WTC11 (cell line): ENCODE results near the gene SLC7A14. TPM values are rescaled to one million over a fixed set of nuclear protein-coding genes. Genes with fewer than 3 reads are reported as not detected.
A peak's percentile ranks its signal among the peaks of the same experiment; 100 is the strongest.

Experiments used
- ATAC-seq: fragments of 200-7000 bp; cut with Tn5 transposase; 2 replicates; pipeline ENCODE4 v1.10.0; 2021; ENCODE audit warnings: mild to moderate bottlenecking, moderate library complexity
- CTCF ChIA-PET: fragments of 300-600 bp; sonication (Branson Sonifier 250); formaldehyde crosslinking; loops from one replicate; lab custom pipeline; 2021; ENCODE audit warnings: antibody characterized with exemption; lab: Charles Lee
- POLR2A ChIA-PET: fragments of 350-600 bp; sonication (Branson Sonifier 250); formaldehyde crosslinking; loops from one replicate; lab custom pipeline; 2021; ENCODE audit warnings: antibody characterized with exemption; lab: Charles Lee
- DNase-seq: peaks from one replicate; pipeline ENCODE4 v3.0.0; 2021; ENCODE audit warnings: low spot score
- H3K27ac Mint-ChIP-seq: 2 replicates; pipeline ENCODE4 v1.8.0; 2021; ENCODE audit warnings: mixed read lengths
- H3K27me3 Mint-ChIP-seq: 2 replicates; pipeline ENCODE4 v1.8.0; 2021; ENCODE audit warnings: low read depth, mild to moderate bottlenecking, moderate library complexity, mixed read lengths
- H3K36me3 Mint-ChIP-seq: 2 replicates; pipeline ENCODE4 v1.8.0; 2021; ENCODE audit warnings: mixed read lengths
- H3K4me1 Mint-ChIP-seq: 2 replicates; pipeline ENCODE4 v1.8.0; 2022; ENCODE audit warnings: mixed read lengths
- H3K4me3 Mint-ChIP-seq: 2 replicates; pipeline ENCODE4 v1.8.0; 2021; ENCODE audit warnings: mild to moderate bottlenecking, moderate library complexity, mixed read lengths
- H3K9me3 Mint-ChIP-seq: 2 replicates; pipeline ENCODE4 v1.8.0; 2021; ENCODE audit warnings: mixed read lengths
- ATF2 ChIP-seq: sonication (generic); formaldehyde crosslinking; IDR thresholded peaks from 2 replicates; pipeline ENCODE4 v1.8.1; 2022; ENCODE audit warnings: low read depth, missing genetic modification reagents, borderline replicate concordance
- CBFB ChIP-seq: sonication (generic); formaldehyde crosslinking; IDR thresholded peaks from 2 replicates; pipeline ENCODE4 v1.8.1; 2022; ENCODE audit warnings: mild to moderate bottlenecking, low read depth, missing genetic modification reagents
- ESRRA ChIP-seq: sonication (generic); formaldehyde crosslinking; IDR thresholded peaks from 2 replicates; pipeline ENCODE4 v1.8.1; 2022; ENCODE audit warnings: mild to moderate bottlenecking, missing genetic modification reagents, borderline replicate concordance
- IRF1 ChIP-seq: sonication (generic); formaldehyde crosslinking; IDR thresholded peaks from 2 replicates; pipeline ENCODE4 v1.8.0; 2023; ENCODE audit warnings: missing genetic modification reagents
- IRF2 ChIP-seq: sonication (generic); formaldehyde crosslinking; IDR thresholded peaks from 2 replicates; pipeline ENCODE4 v1.8.0; 2022; ENCODE audit warnings: low read depth, missing genetic modification reagents, borderline replicate concordance
- MLX ChIP-seq: sonication (generic); formaldehyde crosslinking; IDR thresholded peaks from 2 replicates; pipeline ENCODE4 v1.8.1; 2023; ENCODE audit warnings: mild to moderate bottlenecking, missing genetic modification reagents, moderate library complexity
- NFE2L1 ChIP-seq: sonication (generic); formaldehyde crosslinking; IDR thresholded peaks from 2 replicates; pipeline ENCODE4 v1.8.1; 2023; ENCODE audit warnings: missing genetic modification reagents
- NR2C2 ChIP-seq: sonication (generic); formaldehyde crosslinking; IDR thresholded peaks from 2 replicates; pipeline ENCODE4 v1.8.0; 2022; ENCODE audit warnings: mild to moderate bottlenecking, missing genetic modification reagents
- RORB ChIP-seq: fragments of 250-450 bp; sonication (Bioruptor Pico); IDR thresholded peaks from 2 replicates; pipeline ENCODE4 v1.9.0; 2021; ENCODE audit warnings: mild to moderate bottlenecking
- SMAD3 ChIP-seq: sonication (generic); formaldehyde crosslinking; IDR thresholded peaks from 2 replicates; pipeline ENCODE4 v1.8.0; 2022; ENCODE audit warnings: missing genetic modification reagents, mild to moderate bottlenecking, borderline replicate concordance
- TEAD1 ChIP-seq: sonication (generic); formaldehyde crosslinking; IDR thresholded peaks from 2 replicates; pipeline ENCODE4 v1.8.0; 2022; ENCODE audit warnings: mild to moderate bottlenecking, missing genetic modification reagents
- ZBTB21 ChIP-seq: sonication (generic); formaldehyde crosslinking; IDR thresholded peaks from 2 replicates; pipeline ENCODE4 v1.8.1; 2023; ENCODE audit warnings: mild to moderate bottlenecking, missing genetic modification reagents, borderline replicate concordance
- ZBTB43 ChIP-seq: sonication (generic); formaldehyde crosslinking; IDR thresholded peaks from 2 replicates; pipeline ENCODE4 v1.8.1; 2023; ENCODE audit warnings: mild to moderate bottlenecking, missing genetic modification reagents
- ZNF121 ChIP-seq: sonication (generic); formaldehyde crosslinking; IDR thresholded peaks from 2 replicates; pipeline ENCODE4 v1.8.0; 2023; ENCODE audit warnings: missing genetic modification reagents
- ZNF138 ChIP-seq: sonication (generic); formaldehyde crosslinking; conservative IDR thresholded peaks from 2 replicates; pipeline ENCODE4 v1.8.1; 2022; ENCODE audit warnings: mild to moderate bottlenecking, moderate library complexity, missing genetic modification reagents
- ZNF232 ChIP-seq: sonication (generic); formaldehyde crosslinking; IDR thresholded peaks from 2 replicates; pipeline ENCODE4 v1.8.0; 2022; ENCODE audit warnings: mild to moderate bottlenecking, missing genetic modification reagents
- ZNF396 ChIP-seq: fragments of 250-450 bp; sonication (Bioruptor Pico); IDR thresholded peaks from 2 replicates; pipeline ENCODE4 v1.8.0; 2021; ENCODE audit warnings: mild to moderate bottlenecking, moderate library complexity, borderline replicate concordance
- ZNF512 ChIP-seq: sonication (generic); formaldehyde crosslinking; IDR thresholded peaks from 2 replicates; pipeline ENCODE4 v1.8.1; 2022; ENCODE audit warnings: missing genetic modification reagents, borderline replicate concordance
- ZNF532 ChIP-seq: fragments of 250-450 bp; sonication (Bioruptor Pico); IDR thresholded peaks from 2 replicates; pipeline ENCODE4 v1.9.0; 2021; ENCODE audit warnings: mild to moderate bottlenecking, borderline replicate concordance
- total RNA-seq: library from RNA; stranded (reverse); gene quantifications from 3 replicates; pipeline ENCODE4 v1.2.3, GENCODE V29; 2021

Gene SLC7A14
- total RNA-seq, 1 experiment from 2014 or later: 0.68 TPM

- TF ChIP-seq CBFB (no peak), ZNF512 (no peak), ATF2 (CRISPR knock-in tag) (no peak), ZBTB21 (CRISPR knock-in tag) (no peak), IRF1 (CRISPR knock-in tag) (no peak), NFE2L1 (CRISPR knock-in tag) (no peak), NR2C2 (CRISPR knock-in tag) (no peak)
Observed at GRCh38 chr3:170469151-170470062, 116.5 kb downstream of the SLC7A14 start (continued).

GRCh38 chr3:170467571-170468147 is 118.2 kb downstream of the SLC7A14 start:
- ChIA-PET CTCF (no interaction called here), POLR2A (no interaction called here)
- H3K27me3 Mint-ChIP-seq: no peaks in the 10 kb centered on the region
- H3K27ac Mint-ChIP-seq: no peak overlapping the region
- no peak overlapping the region for H3K4me3 Mint-ChIP-seq
- DNase-seq (no peak), ATAC-seq (0 out of 2 replicates have a peak, but pooled peaks have one; percentile 37)
- H3K36me3 Mint-ChIP-seq: no peaks in the 10 kb centered on the region
- TF ChIP-seq SMAD3 (CRISPR knock-in tag) (no peak), ZBTB43 (CRISPR knock-in tag) (no peak)
- TF ChIP-seq, all 79 proteins: peak for 0
- peaks cover 32% of the 10 kb centered on the region for H3K4me1 Mint-ChIP-seq
- no peaks in the 10 kb centered on the region for H3K9me3 Mint-ChIP-seq

GRCh38 chr3:170467007-170467406 is 118.9 kb downstream of the SLC7A14 start:
- H3K27ac Mint-ChIP-seq: no peak overlapping the region
- no peaks in the 10 kb centered on the region for H3K36me3 Mint-ChIP-seq
- no peaks in the 10 kb centered on the region for H3K27me3 Mint-ChIP-seq
- ChIA-PET POLR2A (no interaction called here), CTCF (interaction anchor here (0.7 kb wide), 1 partner anchor 53 kb away, joined by 3 read pairs; no protein-coding TSS in a partner anchor)
- no peak for DNase-seq
- H3K4me1 Mint-ChIP-seq: peaks cover 32% of the 10 kb centered on the region
- ATAC-seq: peak; percentile 64; the same call in 1 of the 2 replicates
- no peak overlapping the region for H3K4me3 Mint-ChIP-seq
- H3K9me3 Mint-ChIP-seq: no peaks in the 10 kb centered on the region
- TF ChIP-seq NFE2L1 (CRISPR knock-in tag) (no peak), ZNF232 (no peak), ZNF512 (no peak), ZNF396 (no peak), ESRRA (CRISPR knock-in tag) (no peak), ZNF121 (no peak), MLX (no peak), ZNF532 (CRISPR knock-in tag) (no peak), TEAD1 (CRISPR knock-in tag) (no peak), RORB (CRISPR knock-in tag) (no peak), ZNF138 (no peak), IRF2 (no peak)
